ENCODE results near the gene ARHGEF28. TPM values are rescaled to one million over a fixed set of nuclear protein-coding genes. Genes with fewer than 3 reads are reported as not detected.

ARHGEF28 gene
- total and polyA plus RNA-seq, 2 of the 13 experiments (the other 11 are each of a cell fraction or from before 2014, with no cell fraction given): 17.4 to 34.1 TPM

DNA sequence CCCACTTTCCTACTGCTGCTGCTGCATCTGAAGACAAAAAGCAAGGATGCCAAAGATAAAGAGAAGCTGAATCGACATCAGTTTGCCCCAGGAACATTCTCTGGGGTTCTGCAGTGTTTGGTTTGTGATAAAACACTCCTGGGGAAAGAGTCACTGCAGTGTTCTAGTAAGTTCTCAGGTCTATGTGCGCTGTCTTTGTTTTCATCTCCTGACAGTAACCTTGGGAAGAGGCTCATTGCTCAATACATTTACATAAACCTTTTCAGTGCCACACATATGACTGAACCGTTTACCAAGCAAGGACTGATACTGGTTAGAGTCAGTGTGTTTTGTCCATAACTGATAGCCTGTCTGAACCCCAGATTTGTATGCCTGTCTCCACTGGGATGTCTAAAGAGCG, 232.1 kb downstream of the ARHGEF28 start (continued):
- TF ChIP-seq TBP (CRISPR knock-in tag; IDR thresholded peaks at IDR 0.05) (no peak), SMAD3 (CRISPR knock-in tag; IDR thresholded peaks at IDR 0.05) (0 out of 2 replicates have a peak, but pooled peaks have one; percentile 28), ZNF619 (CRISPR knock-in tag; IDR thresholded peaks at IDR 0.05) (no peak), ZC3H4 (CRISPR knock-in tag; IDR thresholded peaks at IDR 0.05; ENCODE audit: borderline replicate concordance) (no peak), SOX5 (CRISPR knock-in tag; IDR thresholded peaks at IDR 0.05; ENCODE audit: borderline replicate concordance) (peak; percentile 85), ZNF841 (CRISPR knock-in tag; IDR thresholded peaks at IDR 0.05; ENCODE audit: borderline replicate concordance) (no peak), TSC22D2 (CRISPR knock-in tag; IDR thresholded peaks at IDR 0.05; ENCODE audit: borderline replicate concordance) (no peak), NFKBIZ (CRISPR knock-in tag; IDR thresholded peaks at IDR 0.05) (0 out of 2 replicates have a peak, but pooled peaks have one; percentile 55), PAX8 (CRISPR knock-in tag; IDR thresholded peaks at IDR 0.05; ENCODE audit: borderline replicate concordance) (no peak), GATAD1 (CRISPR knock-in tag; IDR thresholded peaks at IDR 0.05) (peak; percentile 37; the same call in 1 of the 2 replicates), MAZ (IDR thresholded peaks at IDR 0.05; ENCODE audit: borderline replicate concordance, low read depth, low read length) (no peak), MAZ (CRISPR knock-in tag; IDR thresholded peaks at IDR 0.05; ENCODE audit: low read depth) (no peak), TP53 (CRISPR knock-in tag; conservative IDR thresholded peaks at IDR 0.05) (no peak), ESRRA (CRISPR knock-in tag; IDR thresholded peaks at IDR 0.05; ENCODE audit: low read depth) (0 out of 2 replicates have a peak, but pooled peaks have one; percentile 35), SP1 (IDR thresholded peaks at IDR 0.05) (no peak), SP1 (CRISPR knock-in tag; IDR thresholded peaks at IDR 0.05) (no peak), CCAR2 (optimal IDR thresholded peaks at IDR 0.05; ENCODE audit: low read depth, low read length) (no peak), ZNF431 (CRISPR knock-in tag; IDR thresholded peaks at IDR 0.05; ENCODE audit: borderline replicate concordance, low read depth) (peak; percentile 47; the same call in 1 of the 2 replicates), ARNT (IDR thresholded peaks at IDR 0.05) (no peak), ZNF326 (CRISPR knock-in tag; IDR thresholded peaks at IDR 0.05; ENCODE audit: borderline replicate concordance) (no peak), RNF219 (CRISPR knock-in tag; IDR thresholded peaks at IDR 0.05) (no peak), ZNF776 (CRISPR knock-in tag; IDR thresholded peaks at IDR 0.05) (no peak), ZNF629 (CRISPR knock-in tag; conservative IDR thresholded peaks at IDR 0.05) (no peak), ARNT2 (CRISPR knock-in tag; IDR thresholded peaks at IDR 0.05; ENCODE audit: low read depth) (no peak)
- TF ChIP-seq, protein P1, sequence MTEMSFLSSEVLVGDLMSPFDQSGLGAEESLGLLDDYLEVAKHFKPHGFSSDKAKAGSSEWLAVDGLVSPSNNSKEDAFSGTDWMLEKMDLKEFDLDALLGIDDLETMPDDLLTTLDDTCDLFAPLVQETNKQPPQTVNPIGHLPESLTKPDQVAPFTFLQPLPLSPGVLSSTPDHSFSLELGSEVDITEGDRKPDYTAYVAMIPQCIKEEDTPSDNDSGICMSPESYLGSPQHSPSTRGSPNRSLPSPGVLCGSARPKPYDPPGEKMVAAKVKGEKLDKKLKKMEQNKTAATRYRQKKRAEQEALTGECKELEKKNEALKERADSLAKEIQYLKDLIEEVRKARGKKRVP (CRISPR knock-in tag; IDR thresholded peaks at IDR 0.05): peak in 1 of 2 experiments; percentile 42; a peak in 1 of 4 replicates
- TF ChIP-seq, protein P2, sequence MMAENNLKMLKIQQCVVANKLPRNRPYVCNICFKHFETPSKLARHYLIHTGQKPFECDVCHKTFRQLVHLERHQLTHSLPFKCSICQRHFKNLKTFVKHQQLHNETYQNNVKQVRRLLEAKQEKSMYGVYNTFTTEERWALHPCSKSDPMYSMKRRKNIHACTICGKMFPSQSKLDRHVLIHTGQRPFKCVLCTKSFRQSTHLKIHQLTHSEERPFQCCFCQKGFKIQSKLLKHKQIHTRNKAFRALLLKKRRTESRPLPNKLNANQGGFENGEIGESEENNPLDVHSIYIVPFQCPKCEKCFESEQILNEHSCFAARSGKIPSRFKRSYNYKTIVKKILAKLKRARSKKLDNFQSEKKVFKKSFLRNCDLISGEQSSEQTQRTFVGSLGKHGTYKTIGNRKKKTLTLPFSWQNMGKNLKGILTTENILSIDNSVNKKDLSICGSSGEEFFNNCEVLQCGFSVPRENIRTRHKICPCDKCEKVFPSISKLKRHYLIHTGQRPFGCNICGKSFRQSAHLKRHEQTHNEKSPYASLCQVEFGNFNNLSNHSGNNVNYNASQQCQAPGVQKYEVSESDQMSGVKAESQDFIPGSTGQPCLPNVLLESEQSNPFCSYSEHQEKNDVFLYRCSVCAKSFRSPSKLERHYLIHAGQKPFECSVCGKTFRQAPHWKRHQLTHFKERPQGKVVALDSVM (CRISPR knock-in tag; IDR thresholded peaks at IDR 0.05): no peak
- TF ChIP-seq, protein P3, sequence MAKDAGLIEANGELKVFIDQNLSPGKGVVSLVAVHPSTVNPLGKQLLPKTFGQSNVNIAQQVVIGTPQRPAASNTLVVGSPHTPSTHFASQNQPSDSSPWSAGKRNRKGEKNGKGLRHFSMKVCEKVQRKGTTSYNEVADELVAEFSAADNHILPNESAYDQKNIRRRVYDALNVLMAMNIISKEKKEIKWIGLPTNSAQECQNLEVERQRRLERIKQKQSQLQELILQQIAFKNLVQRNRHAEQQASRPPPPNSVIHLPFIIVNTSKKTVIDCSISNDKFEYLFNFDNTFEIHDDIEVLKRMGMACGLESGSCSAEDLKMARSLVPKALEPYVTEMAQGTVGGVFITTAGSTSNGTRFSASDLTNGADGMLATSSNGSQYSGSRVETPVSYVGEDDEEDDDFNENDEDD (CRISPR knock-in tag; IDR thresholded peaks at IDR 0.05; ENCODE audit: borderline replicate concordance): peak; percentile 44; the same call in 1 of the 2 replicates
